Pancreas (tissue), 10 donors: ENCODE data around the gene GTF2I. TPM values are rescaled to one million over a fixed set of nuclear protein-coding genes. Genes with fewer than 3 reads are reported as not detected.
A peak's percentile ranks its signal among the peaks of the same experiment; 100 is the strongest.

Source experiments
- ATAC-seq, 4 donors: fragments of 200-7000 bp; cut with Tn5 transposase; one replicate each; pipeline versions ENCODE4 v1.8.0 to v1.9.1; 2020; ENCODE audit warnings: mild to moderate bottlenecking in 4 of 4, moderate library complexity in 4 of 4
- DNase-seq, 6 donors: peaks; one replicate each; pipeline ENCODE4 v3.0.0-alpha.2; 2020
- FAIRE-seq: peaks from 2 replicates; lab custom pipeline; 2012; peaks lifted over from hg19 to GRCh38; lab: Jason Lieb, UNC
- H3K27ac ChIP-seq, 4 donors: fragments of 200-600 bp; sonication (generic); 1 replicate in 3 of 4; 2 replicates in 1 of 4; pipeline versions ENCODE4 v1.5.0 to v1.8.0; 2020
- H3K27me3 ChIP-seq, 4 donors: fragments of 200-600 bp; one replicate each; pipeline ENCODE4 v1.8.0; 2021
- H3K36me3 ChIP-seq, 3 donors: fragments of 200-600 bp; sonication (generic) in 1 of 3; one replicate each; pipeline versions ENCODE4 v1.5.0 to v1.8.0; 2020 to 2021
- H3K4me1 ChIP-seq, 3 donors: fragments of 200-600 bp; one replicate each; pipeline ENCODE4 v1.8.0; 2021
- H3K4me3 ChIP-seq, 4 donors: fragments of 200-600 bp; sonication (generic) in 2 of 4; one replicate each; pipeline versions ENCODE4 v1.5.0 to v1.8.0; 2020 to 2021
- H3K9me3 ChIP-seq, 4 donors: fragments of 200-600 bp; one replicate each; pipeline ENCODE4 v1.8.0; 2021
- CTCF ChIP-seq, 4 donors: fragments of 200-600 bp; sonication (generic) in 3 of 4; IDR thresholded peaks; one replicate each; pipeline versions ENCODE4 v1.5.0 to v1.8.0; 2021; ENCODE audit warnings: antibody characterized with exemption in 4 of 4
- WGBS, 2 donors: extraction: QIAGEN DNeasy Blood & Tissue Kit; methylation state at CpG; one replicate each; pipeline ENCODE4 v1.1.7; 2013; 5-methylcytosine and 5-hydroxymethylcytosine counted together
- intact Hi-C, 3 donors: fragments of 100-400 bp; cut with DNase I; formaldehyde crosslinking; loops; one replicate each; pipeline versions ENCODE4 v1.11.1 to v1.14.2; 2022
- polyA plus RNA-seq, 2 donors: library from polyadenylated mRNA; stranded (reverse); fragments of 200-250 nt; gene quantifications; one replicate each; pipeline ENCODE4 v1.2.3, GENCODE V29; 2013
- total RNA-seq, 6 donors: library from RNA; stranded (reverse); fragmentation: NEBNext Ultra II Directional in 4 of 6; extraction: Animal tissue kit (Norgen Biotek cat#: 25700) in 4 of 6; gene quantifications; one replicate each; pipeline versions ENCODE4 v1.2.1 to v1.2.4, GENCODE V29; 2021 to 2023
- donor health status: healthy with polysubstance abuse.
- donor health status: DM: no; HTN: no; CAD: no; lungs with moderate emphysema.
- donor health status: DM: no; HTN: no; CAD: no.
- donor health status: control.
- donor health status: control.
- donor health status: Bipolar disorder and iron deficiency.
- donor health status: DM: yes; HTN: yes; CAD: no.
- donor health status: DM: no; HTN: no; CAD: no.
- donor health status: DM: no; HTN: no; CAD: no.
- donor health status: DM: yes; HTN: yes; CAD: no.

GTF2I gene
- total RNA-seq = 100 to 1,000 TPM in 2 of 6 donors, 10 to 100 TPM in 4; 66.8 to 159 (median 89.2) TPM
- polyA plus RNA-seq = 10 to 100 TPM; 40.5 to 43.6 TPM

- TF ChIP-seq CTCF (IDR thresholded peaks at IDR 0.05) = peak in 1 of 4 donors; percentile 3
- H3K9me3 ChIP-seq = no peaks in the 10 kb centered on the region
- WGBS, 2 donors = 0 to 1% methylated on average over 48 to 56 of the region's 56 CpGs
- peak within 1 kb of the TSS; percentile 95 to 99 (median 96) for H3K27ac ChIP-seq
- FAIRE-seq = no peak
- no peaks in the 10 kb centered on the region for H3K27me3 ChIP-seq
- intact Hi-C loops = no loop called here
- H3K4me3 ChIP-seq = peak within 1 kb of the TSS; percentile 99 to 100 (median 100)
- no peaks in the 10 kb centered on the region for H3K36me3 ChIP-seq
- H3K4me1 ChIP-seq = peaks cover 3 to 50% (median 22%) of the 10 kb centered on the region in 3 donors
- DNase-seq = peak in 2 of 6 donors; percentile 80 to 88
- peak in 3 of 4 donors; percentile 3 to 34 (median 23) for ATAC-seq
These were observed at the start of gene GTF2I for GRCh38 chr7:74657692-74658177. Gene GTF2I (plus strand): TSS chr7:74657718. CDS start chr7:74689129, 31,411 bp downstream.

- peak; percentile 48 to 74 (median 63) for ATAC-seq
These were observed 45.3 kb upstream of the GTF2I start for GRCh38 chr7:74612015-74612829.

GRCh38 chr7:74615933-74616780, 41.4 kb upstream of the GTF2I start:
- ATAC-seq = no peak
- 83 to 84% methylated on average over 13 of the region's 13 CpGs for WGBS, 2 donors
- FAIRE-seq = no peak
- Histone ChIP-seq H3K4me3 (no peak overlapping the region), H3K27ac (no peak overlapping the region), H3K27me3 (no peaks in the 10 kb centered on the region), H3K9me3 (no peaks in the 10 kb centered on the region), H3K4me1 (no peaks in the 10 kb centered on the region), H3K36me3 (no peaks in the 10 kb centered on the region)
- intact Hi-C loops = no loop called here
- DNase-seq = no peak
- no peak for TF ChIP-seq CTCF (IDR thresholded peaks at IDR 0.05)

More at GRCh38 chr7:74612015-74612829, 45.3 kb upstream of the GTF2I start:
- TF ChIP-seq CTCF (IDR thresholded peaks at IDR 0.05) = no peak
- WGBS, 2 donors = 58 to 60% methylated on average over 11 of the region's 11 CpGs
- Histone ChIP-seq H3K4me1 (no peaks in the 10 kb centered on the region), H3K9me3 (no peaks in the 10 kb centered on the region), H3K36me3 (no peaks in the 10 kb centered on the region), H3K27ac (peak overlapping the region; percentile 9 to 57 (median 39)), H3K4me3 (no peak overlapping the region), H3K27me3 (no peaks in the 10 kb centered on the region)
- intact Hi-C loops = no loop called here
- DNase-seq (peak in 4 of 6 donors; percentile 32 to 68 (median 46)), FAIRE-seq (no peak)

- peak in 1 of 6 donors; percentile 49 for DNase-seq
These were observed 40.3 kb upstream of the GTF2I start for GRCh38 chr7:74617180-74617744.

More at GRCh38 chr7:74617180-74617744, 40.3 kb upstream of the GTF2I start:
- Histone ChIP-seq H3K27ac (no peak overlapping the region), H3K36me3 (no peaks in the 10 kb centered on the region), H3K4me3 (no peak overlapping the region), H3K27me3 (no peaks in the 10 kb centered on the region), H3K9me3 (no peaks in the 10 kb centered on the region), H3K4me1 (no peaks in the 10 kb centered on the region)
- WGBS, 2 donors = 73 to 83% methylated on average over 9 of the region's 9 CpGs
- intact Hi-C loops = no loop called here
- no peak for TF ChIP-seq CTCF (IDR thresholded peaks at IDR 0.05)
- peak in 2 of 4 donors; percentile 54 to 78 for ATAC-seq
- no peak for FAIRE-seq
